Endothelial cell of umbilical vein (primary cell): Measurements from ENCODE around the gene MARS1. TPM values are rescaled to one million over a fixed set of nuclear protein-coding genes. Genes with fewer than 3 reads are reported as not detected.

ENCODE experiments used
- BruUV-seq: library from RNA; stranded (reverse); fragments of 400-500 nt; replicated peaks from 2 replicates; lab custom pipeline; 2021; lab: Mats Ljungman, UMichigan
- CTCF ChIA-PET: fragments of 300-600, 350-600 bp; sonication (Branson Sonifier 250); formaldehyde crosslinking; loops from one replicate; lab custom pipeline; 2021; ENCODE audit warnings: antibody characterized with exemption, inconsistent platforms; lab: Charles Lee
- POLR2A ChIA-PET: fragments of 300-600, 350-600 bp; sonication (Branson Sonifier 250); formaldehyde crosslinking; loops from one replicate; lab custom pipeline; 2021; ENCODE audit warnings: antibody characterized with exemption, inconsistent platforms; lab: Charles Lee
- DNase-seq: peaks from one replicate; pipeline ENCODE4 v3.0.0-alpha.2; 2011; ENCODE audit warnings: low read depth, low spot score
- FAIRE-seq: peaks from 2 replicates; lab custom pipeline; 2011; peaks lifted over from hg19 to GRCh38; lab: Jason Lieb, UNC
- H2AFZ ChIP-seq: 2 replicates; pipeline ENCODE4 v1.6.0; 2012; ENCODE audit warnings: low read depth, low read length, control low read depth, inconsistent platforms
- H3K27ac ChIP-seq: 2 replicates; pipeline ENCODE4 v1.5.1; 2011; ENCODE audit warnings: low read depth, mild to moderate bottlenecking, control low read depth, low read length, moderate library complexity; ENCODE audit not compliant: insufficient read depth
- H3K27me3 ChIP-seq, 2 experiments: 2 replicates each; pipeline versions ENCODE4 v1.6.0 to v1.6.1; 2011; ENCODE audit warnings: low read length in 2 of 2, mixed read lengths in 1 of 2; ENCODE audit not compliant: control insufficient read depth in 2 of 2, insufficient read depth in 2 of 2
- H3K36me3 ChIP-seq, 2 experiments: 2 replicates in 1 of 2; 3 replicates in 1 of 2; pipeline ENCODE4 v1.5.1; 2011; ENCODE audit warnings: low read length in 2 of 2, mild to moderate bottlenecking in 1 of 2, moderate library complexity in 1 of 2; ENCODE audit not compliant: control insufficient read depth in 2 of 2, insufficient read depth in 2 of 2; ENCODE audit errors: extremely low read depth in 1 of 2
- H3K4me1 ChIP-seq: 3 replicates; pipeline ENCODE4 v1.5.1; 2011; ENCODE audit warnings: mild to moderate bottlenecking, low read length; ENCODE audit not compliant: control insufficient read depth, insufficient read depth; ENCODE audit errors: extremely low read depth
- H3K4me2 ChIP-seq: 2 replicates; pipeline ENCODE4 v1.6.1; 2011; ENCODE audit warnings: low read length, control low read depth, mixed read lengths; ENCODE audit not compliant: insufficient read depth
- H3K4me3 ChIP-seq, 3 experiments: fragments of 200-600 bp in 1 of 3; sonication (generic), shearing (Covaris generic) in 1 of 3; replicated peaks in 1 of 3; 2 replicates each; pipeline ENCODE4 v1.5.1; 2011 to 2016; ENCODE audit warnings: control low read depth in 3 of 3, low read length in 3 of 3, mild to moderate bottlenecking in 2 of 3, inconsistent platforms in 1 of 3, low read depth in 1 of 3, moderate library complexity in 1 of 3; ENCODE audit not compliant: insufficient read depth in 1 of 3
- H3K79me2 ChIP-seq: 2 replicates; pipeline ENCODE4 v1.6.0; 2012; ENCODE audit warnings: low read length, inconsistent platforms; ENCODE audit not compliant: control insufficient read depth, insufficient read depth
- H3K9ac ChIP-seq: replicated peaks from 2 replicates; pipeline ENCODE3; 2011; ENCODE audit warnings: low read length, control low read depth; ENCODE audit not compliant: insufficient read depth; ENCODE audit errors: extremely low read depth
- H3K9me1 ChIP-seq: replicated peaks from 3 replicates; pipeline ENCODE4 v1.6.0; 2011; ENCODE audit warnings: mild to moderate bottlenecking, low read length; ENCODE audit not compliant: control insufficient read depth, insufficient read depth; ENCODE audit errors: extremely low read depth
- H3K9me3 ChIP-seq: replicated peaks from 2 replicates; pipeline ENCODE4 v1.5.1; 2012; ENCODE audit warnings: low read length, inconsistent platforms; ENCODE audit not compliant: control insufficient read depth, insufficient read depth
- H4K20me1 ChIP-seq: replicated peaks from 2 replicates; pipeline ENCODE3; 2011; ENCODE audit warnings: mild to moderate bottlenecking, low read length; ENCODE audit not compliant: control insufficient read depth, insufficient read depth; ENCODE audit errors: extremely low read depth
- EZH2 ChIP-seq: IDR thresholded peaks from 2 replicates; pipeline ENCODE4 v1.6.1; 2012; ENCODE audit warnings: borderline replicate concordance, low read depth, mild to moderate bottlenecking, moderate library complexity, low read length, inconsistent platforms; ENCODE audit not compliant: severe bottlenecking
- FOS ChIP-seq: IDR thresholded peaks from 2 replicates; pipeline ENCODE4 v1.6.1; 2011; ENCODE audit warnings: mild to moderate bottlenecking, low read length, moderate library complexity, borderline replicate concordance; ENCODE audit not compliant: insufficient read depth
- JUN ChIP-seq: IDR thresholded peaks from 2 replicates; pipeline ENCODE4 v1.6.1; 2011; ENCODE audit warnings: borderline replicate concordance, low read depth; ENCODE audit not compliant: insufficient read length, insufficient read depth
- MYC ChIP-seq: IDR thresholded peaks from one replicate; pipeline ENCODE4 v1.6.1; 2011; ENCODE audit warnings: mild to moderate bottlenecking, low read depth, low read length
- POLR2A ChIP-seq: IDR thresholded peaks from 2 replicates; pipeline ENCODE4 v1.6.1; 2012; ENCODE audit warnings: low read depth, mild to moderate bottlenecking, control low read depth, low read length
- POLR2AphosphoS5 ChIP-seq: IDR thresholded peaks from 2 replicates; pipeline ENCODE4 v1.6.1; 2012; ENCODE audit warnings: low read depth, mild to moderate bottlenecking, control low read depth, low read length, moderate library complexity; ENCODE audit not compliant: insufficient read depth
- dilution Hi-C: fragments of 300-500 bp; cut with MboI; formaldehyde crosslinking; loops from one replicate; pipeline ENCODE4 v1.15.0; 2019; ENCODE audit warnings: low sequenced_read_pairs; ENCODE audit not compliant: extremely low pct_ligation_motif_present
- intact Hi-C: fragments of 100-400 bp; cut with micrococcal nuclease; formaldehyde crosslinking; loops from one replicate; pipeline ENCODE4 v1.10.0; 2022
- polyA plus RNA-seq, 4 experiments: library from polyadenylated mRNA; depleted of rRNA in 3 of 4; stranded (reverse) in 3 of 4; unstranded in 1 of 4; fragments of >200 nt; gene quantifications; 2 replicates each; pipeline versions ENCODE4 v1.2.1 to v1.2.3, GENCODE V29; 2011 to 2012; ENCODE audit warnings: missing spikeins in 1 of 4
- total RNA-seq: library from RNA; stranded (reverse); gene quantifications from 2 replicates; pipeline ENCODE4 v1.2.3, GENCODE V29; 2021
- TF ChIP-seq, protein P1 (sequence below), 2 donors: IDR thresholded peaks; 1 replicate in 1 of 2; 2 replicates in 1 of 2; pipeline ENCODE4 v1.5.1; 2011; ENCODE audit warnings: low read length in 2 of 2, mild to moderate bottlenecking in 2 of 2, moderate library complexity in 2 of 2, control low read depth in 1 of 2, inconsistent platforms in 1 of 2, low read depth in 1 of 2; ENCODE audit not compliant: insufficient read depth in 1 of 2; ENCODE audit errors: extremely low read depth in 1 of 2
- TF ChIP-seq, protein P2 (sequence below): IDR thresholded peaks from 2 replicates; pipeline ENCODE4 v1.6.1; 2011; ENCODE audit not compliant: insufficient read depth, insufficient read length

The MARS1 gene
- total and polyA plus RNA-seq, 2 donors (not counting 3 experiments of a cell fraction or from before 2014, with no cell fraction given) = 118 to 212 TPM

DNA sequence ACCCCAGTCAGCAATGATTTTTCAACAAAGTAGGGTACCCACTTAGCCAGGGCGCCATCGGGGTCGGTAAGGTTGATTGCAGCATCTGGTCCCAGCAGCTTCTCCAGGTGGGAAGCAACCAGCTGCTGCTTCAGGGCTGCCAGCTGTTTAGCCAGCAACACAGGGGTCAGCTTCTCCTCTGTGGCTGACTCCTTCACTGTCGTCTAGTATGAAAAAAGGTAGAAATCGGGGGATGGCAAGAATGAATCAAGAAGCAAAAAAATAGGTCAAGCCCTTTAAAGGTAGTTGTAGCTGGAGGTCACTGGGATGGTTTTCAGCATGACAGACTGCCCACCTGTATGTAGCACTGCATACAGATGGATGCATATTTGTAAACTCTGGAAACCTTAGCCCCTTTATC lies 46.4 kb downstream of the MARS1 start:
- no peak overlapping the region for H3K4me3 ChIP-seq
- no peaks in the 10 kb centered on the region for H4K20me1 ChIP-seq
- no peaks in the 10 kb centered on the region for H3K9me1 ChIP-seq
- no peaks in the 10 kb centered on the region for H3K27me3 ChIP-seq
- CTCF ChIA-PET = interaction anchor here (1.4 kb wide), 1 partner anchor 9 kb away, joined by 4 read pairs; no protein-coding TSS in a partner anchor
- no peak overlapping the region for H3K4me2 ChIP-seq
- no peaks in the 10 kb centered on the region for H3K4me1 ChIP-seq
- no peak overlapping the region for H3K27ac ChIP-seq
- no TSS peak for BruUV-seq
- POLR2A ChIA-PET = no interaction called here
- peaks cover 27 to 50% of the 10 kb centered on the region in 2 experiments for H3K36me3 ChIP-seq
- intact Hi-C loops (no loop called here), dilution Hi-C loops (no loop called here)
- no peaks in the 10 kb centered on the region for H3K9me3 ChIP-seq
- H2AFZ ChIP-seq = no peak overlapping the region
- DNase-seq (no peak), FAIRE-seq (no peak)
- no peak overlapping the region for H3K9ac ChIP-seq
- H3K79me2 ChIP-seq = no peaks in the 10 kb centered on the region
- no peak for TF ChIP-seq EZH2
- TF ChIP-seq JUN = no peak
- TF ChIP-seq, protein P1, sequence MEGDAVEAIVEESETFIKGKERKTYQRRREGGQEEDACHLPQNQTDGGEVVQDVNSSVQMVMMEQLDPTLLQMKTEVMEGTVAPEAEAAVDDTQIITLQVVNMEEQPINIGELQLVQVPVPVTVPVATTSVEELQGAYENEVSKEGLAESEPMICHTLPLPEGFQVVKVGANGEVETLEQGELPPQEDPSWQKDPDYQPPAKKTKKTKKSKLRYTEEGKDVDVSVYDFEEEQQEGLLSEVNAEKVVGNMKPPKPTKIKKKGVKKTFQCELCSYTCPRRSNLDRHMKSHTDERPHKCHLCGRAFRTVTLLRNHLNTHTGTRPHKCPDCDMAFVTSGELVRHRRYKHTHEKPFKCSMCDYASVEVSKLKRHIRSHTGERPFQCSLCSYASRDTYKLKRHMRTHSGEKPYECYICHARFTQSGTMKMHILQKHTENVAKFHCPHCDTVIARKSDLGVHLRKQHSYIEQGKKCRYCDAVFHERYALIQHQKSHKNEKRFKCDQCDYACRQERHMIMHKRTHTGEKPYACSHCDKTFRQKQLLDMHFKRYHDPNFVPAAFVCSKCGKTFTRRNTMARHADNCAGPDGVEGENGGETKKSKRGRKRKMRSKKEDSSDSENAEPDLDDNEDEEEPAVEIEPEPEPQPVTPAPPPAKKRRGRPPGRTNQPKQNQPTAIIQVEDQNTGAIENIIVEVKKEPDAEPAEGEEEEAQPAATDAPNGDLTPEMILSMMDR (IDR thresholded peaks at IDR 0.05; ENCODE audit: extremely low read depth in 1 of 2, insufficient read depth in 1 of 2, low read depth in 1 of 2, low read length in 2 of 2) = no peak

DNA sequence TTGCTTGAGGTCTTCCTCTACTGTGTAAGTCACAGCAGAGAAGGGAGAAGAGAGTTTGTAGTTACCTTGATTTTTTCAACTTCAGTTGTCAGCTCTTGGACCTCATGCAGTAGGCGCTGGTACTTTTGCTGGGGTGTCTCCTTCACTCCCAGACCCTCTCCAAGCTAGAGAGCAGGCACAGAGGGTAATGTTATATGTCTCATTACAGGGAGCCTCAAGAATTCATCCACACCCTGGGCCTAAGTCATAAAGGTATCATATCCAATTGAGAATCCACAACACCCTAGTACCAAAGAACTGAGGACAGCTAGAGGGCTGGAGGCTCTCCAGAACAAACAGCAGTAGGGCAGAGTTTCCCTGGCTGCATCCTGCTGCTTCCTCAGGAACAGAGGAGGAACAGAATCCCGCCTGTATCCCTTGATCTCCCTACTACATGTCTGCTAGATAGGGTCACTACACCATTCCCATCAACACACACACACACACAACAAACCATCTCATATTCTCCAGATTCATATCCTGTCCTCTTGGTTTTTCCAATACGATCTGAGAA lies 47.2 kb downstream of the MARS1 start:
- Histone ChIP-seq H3K79me2 (no peaks in the 10 kb centered on the region), H3K36me3 (peaks cover 24 to 49% of the 10 kb centered on the region in 2 experiments), H3K4me1 (no peaks in the 10 kb centered on the region), H3K9me1 (no peaks in the 10 kb centered on the region), H3K9me3 (no peaks in the 10 kb centered on the region), H3K9ac (no peak overlapping the region), H3K4me3 (no peak overlapping the region), H3K27ac (no peak overlapping the region), H3K4me2 (no peak overlapping the region), H4K20me1 (no peaks in the 10 kb centered on the region), H3K27me3 (no peaks in the 10 kb centered on the region), H2AFZ (no peak overlapping the region)
- no peak for FAIRE-seq
- no peak for DNase-seq
- no TSS peak for BruUV-seq
- intact Hi-C loops = no loop called here
- no peak for TF ChIP-seq POLR2A
- TF ChIP-seq, protein P1 (IDR thresholded peaks at IDR 0.05; ENCODE audit: extremely low read depth in 1 of 2, insufficient read depth in 1 of 2, low read depth in 1 of 2, low read length in 2 of 2) = no peak
- TF ChIP-seq MYC = no peak
- TF ChIP-seq, protein P2, sequence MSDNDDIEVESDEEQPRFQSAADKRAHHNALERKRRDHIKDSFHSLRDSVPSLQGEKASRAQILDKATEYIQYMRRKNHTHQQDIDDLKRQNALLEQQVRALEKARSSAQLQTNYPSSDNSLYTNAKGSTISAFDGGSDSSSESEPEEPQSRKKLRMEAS = no peak
- TF ChIP-seq FOS = no peak
- TF ChIP-seq POLR2AphosphoS5 = no peak
- dilution Hi-C loops = no loop called here
- ChIA-PET POLR2A (no interaction called here), CTCF (interaction anchor here (1.4 kb wide), 1 partner anchor 8 kb away, joined by 4 read pairs; no protein-coding TSS in a partner anchor)
